SK-N-SH (cell line): Measurements from ENCODE around the gene IFT172. TPM values are rescaled to one million over a fixed set of nuclear protein-coding genes. Genes with fewer than 3 reads are reported as not detected.

Experiments used
- CTCF ChIA-PET: fragments of 300-600, 350-600 bp; formaldehyde crosslinking; extraction: SDS; loops from one replicate; lab custom pipeline; 2021; lab: Yijun Ruan, JAX
- POLR2A ChIA-PET: fragments of 350-600 bp; sonication (Branson Sonifier 250); formaldehyde crosslinking; extraction: SDS; loops from one replicate; lab custom pipeline; 2020; ENCODE audit warnings: antibody characterized with exemption, inconsistent platforms; lab: Yijun Ruan, JAX
- DNase-seq: peaks from one replicate; pipeline ENCODE4 v3.0.0; 2012
- H2AFZ ChIP-seq: fragments of 200-600 bp; sonication (generic); 2 replicates; pipeline ENCODE4 v1.8.1; 2016; ENCODE audit warnings: antibody characterized with exemption, mild to moderate bottlenecking, low read depth
- H3F3A ChIP-seq: fragments of 200-600 bp; sonication (generic); replicated peaks from 2 replicates; pipeline ENCODE3; 2016; ENCODE audit warnings: antibody characterized with exemption, mild to moderate bottlenecking; ENCODE audit not compliant: insufficient read depth
- H3K27ac ChIP-seq, 2 experiments: fragments of 200-500 bp in 1 of 2; fragments of 200-600 bp in 1 of 2; sonication (Bioruptor generic) in 1 of 2; sonication (generic), shearing (Covaris generic) in 1 of 2; 2 replicates each; pipeline versions ENCODE4 v1.5.1 to v1.6.1; 2014 to 2016; ENCODE audit warnings: low read depth in 2 of 2, inconsistent platforms in 1 of 2, low read length in 1 of 2, mild to moderate bottlenecking in 1 of 2, mixed read lengths in 1 of 2
- H3K27me3 ChIP-seq: fragments of 200-600 bp; sonication (generic), shearing (Covaris generic); 2 replicates; pipeline ENCODE4 v1.6.1; 2016; ENCODE audit warnings: mixed run types; ENCODE audit not compliant: insufficient read depth
- H3K36me3 ChIP-seq, 2 experiments: fragments of 200-500 bp in 1 of 2; fragments of 200-600 bp in 1 of 2; sonication (Bioruptor generic) in 1 of 2; sonication (generic) in 1 of 2; replicated peaks in 1 of 2; 2 replicates each; pipeline versions ENCODE3 to v1.5.1; 2014 to 2016; ENCODE audit warnings: low read length in 1 of 2, mild to moderate bottlenecking in 1 of 2; ENCODE audit not compliant: insufficient read depth in 2 of 2, control insufficient read depth in 1 of 2
- H3K4me1 ChIP-seq, 2 experiments: fragments of 200-500 bp in 1 of 2; fragments of 200-600 bp in 1 of 2; sonication (Bioruptor generic) in 1 of 2; sonication (generic), shearing (Covaris generic) in 1 of 2; 2 replicates each; pipeline versions ENCODE4 v1.5.1 to v1.6.1; 2014 to 2016; ENCODE audit warnings: low read depth in 1 of 2, low read length in 1 of 2, mixed run types in 1 of 2; ENCODE audit not compliant: insufficient read depth in 2 of 2, control insufficient read depth in 1 of 2
- H3K4me2 ChIP-seq: fragments of 200-600 bp; sonication (generic), shearing (Covaris generic); 2 replicates; pipeline ENCODE4 v1.6.1; 2017; ENCODE audit warnings: mixed run types
- H3K4me3 ChIP-seq, 2 experiments: fragments of 200-500 bp in 1 of 2; fragments of 200-600 bp in 1 of 2; sonication (Bioruptor generic) in 1 of 2; sonication (generic), shearing (Covaris generic) in 1 of 2; 2 replicates each; pipeline versions ENCODE4 v1.5.1 to v1.8.1; 2014 to 2016; ENCODE audit warnings: low read depth in 2 of 2, inconsistent platforms in 1 of 2, low read length in 1 of 2, mild to moderate bottlenecking in 1 of 2, mixed read lengths in 1 of 2, moderate library complexity in 1 of 2
- H3K79me2 ChIP-seq: fragments of 200-600 bp; sonication (generic); 2 replicates; pipeline ENCODE4 v1.8.1; 2017; ENCODE audit warnings: mild to moderate bottlenecking; ENCODE audit not compliant: insufficient read depth
- H3K9ac ChIP-seq: fragments of 200-600 bp; sonication (generic); 2 replicates; pipeline ENCODE4 v1.6.1; 2017; ENCODE audit warnings: mixed run types
- H3K9me2 ChIP-seq: fragments of 200-600 bp; sonication (generic); 2 replicates; pipeline ENCODE4 v1.6.1; 2017; ENCODE audit warnings: mixed run types
- H3K9me3 ChIP-seq: fragments of 200-600 bp; sonication (generic); 2 replicates; pipeline ENCODE4 v1.6.1; 2017; ENCODE audit warnings: mixed run types, mild to moderate bottlenecking, moderate library complexity
- H4K20me1 ChIP-seq: fragments of 200-600 bp; sonication (generic); 2 replicates; pipeline ENCODE4 v1.6.1; 2017; ENCODE audit warnings: mild to moderate bottlenecking, mixed run types; ENCODE audit not compliant: insufficient read depth
- ELF1 ChIP-seq: IDR thresholded peaks from 2 replicates; pipeline ENCODE4 v1.4.0; 2012
- EP300 ChIP-seq, 2 experiments: IDR thresholded peaks; 2 replicates each; pipeline versions ENCODE4 v1.4.0 to v1.6.1; 2012; ENCODE audit warnings: borderline replicate concordance in 1 of 2, low read depth in 1 of 2, low read length in 1 of 2
- EZH2phosphoT487 ChIP-seq: fragments of 200-600 bp; sonication (generic); IDR thresholded peaks from 2 replicates; pipeline ENCODE4 v1.6.1; 2017; ENCODE audit warnings: low read depth, mixed run types, mild to moderate bottlenecking, antibody characterized with exemption, moderate library complexity, borderline replicate concordance
- FOXJ3 ChIP-seq: sonication (generic); formaldehyde crosslinking; IDR thresholded peaks from 2 replicates; pipeline ENCODE4 v1.5.1; 2020; ENCODE audit warnings: mild to moderate bottlenecking, missing genetic modification reagents
- FOXM1 ChIP-seq: IDR thresholded peaks from 2 replicates; pipeline ENCODE4 v1.4.0; 2012; ENCODE audit warnings: low read depth, mild to moderate bottlenecking
- GATA2 ChIP-seq: sonication (generic); formaldehyde crosslinking; IDR thresholded peaks from 2 replicates; pipeline ENCODE4 v1.5.0; 2020; ENCODE audit warnings: mild to moderate bottlenecking, missing genetic modification reagents
- NRF1 ChIP-seq: IDR thresholded peaks from 2 replicates; pipeline ENCODE4 v1.6.1; 2012; ENCODE audit warnings: low read depth, mild to moderate bottlenecking, low read length
- POLR2AphosphoS5 ChIP-seq: IDR thresholded peaks from 2 replicates; pipeline ENCODE4 v1.6.1; 2012; ENCODE audit warnings: low read depth, low read length
- RAD21 ChIP-seq: IDR thresholded peaks from 2 replicates; pipeline ENCODE4 v1.6.1; 2012; ENCODE audit warnings: mild to moderate bottlenecking, low read length
- RCOR1 ChIP-seq: fragments of 150-350 bp; IDR thresholded peaks from 2 replicates; pipeline ENCODE4 v1.6.1; 2017; ENCODE audit warnings: antibody characterized with exemption, low read length
- RXRA ChIP-seq: IDR thresholded peaks from 2 replicates; pipeline ENCODE4 v1.4.0; 2012; ENCODE audit warnings: low read depth, mild to moderate bottlenecking, borderline replicate concordance
- SMC3 ChIP-seq: IDR thresholded peaks from 2 replicates; pipeline ENCODE4 v1.6.1; 2012; ENCODE audit warnings: low read depth, low read length, improper control_type of control experiment
- TEAD4 ChIP-seq: IDR thresholded peaks from 2 replicates; pipeline ENCODE4 v1.4.0; 2012; ENCODE audit warnings: mild to moderate bottlenecking, borderline replicate concordance; ENCODE audit not compliant: insufficient read depth
- YY1 ChIP-seq: IDR thresholded peaks from 2 replicates; pipeline ENCODE4 v1.4.0; 2012; ENCODE audit warnings: low read depth, mild to moderate bottlenecking
- WGBS: methylation state at CpG from one replicate; pipeline ENCODE4 v1.1.6; 2017; ENCODE audit warnings: low lambda C conversion rate; 5-methylcytosine and 5-hydroxymethylcytosine counted together
- polyA plus RNA-seq, 3 experiments: library from polyadenylated mRNA; depleted of rRNA; stranded (reverse); fragments of >200 nt; gene quantifications; 2 replicates each; pipeline ENCODE4 v1.2.3, GENCODE V29; 2012
- TF ChIP-seq, protein P1 (sequence below): fragments of 150-350 bp; IDR thresholded peaks from 2 replicates; pipeline ENCODE4 v1.6.1; 2016; ENCODE audit warnings: mild to moderate bottlenecking, low read depth, low read length
- TF ChIP-seq, protein P2 (sequence below): IDR thresholded peaks from 2 replicates; pipeline ENCODE4 v1.4.0; 2012; ENCODE audit warnings: low read depth
- TF ChIP-seq, protein P3 (sequence below): IDR thresholded peaks from 2 replicates; pipeline ENCODE4 v1.4.0; 2012; ENCODE audit warnings: low read depth, borderline replicate concordance
- TF ChIP-seq, protein P4 (sequence below): IDR thresholded peaks from 2 replicates; pipeline ENCODE4 v1.6.1; 2012; ENCODE audit warnings: mild to moderate bottlenecking, low read depth, low read length, moderate library complexity
- TF ChIP-seq, protein P5 (sequence below): IDR thresholded peaks from 2 replicates; pipeline ENCODE4 v1.4.0; 2012; ENCODE audit warnings: low read depth, borderline replicate concordance

IFT172 gene
- polyA plus RNA-seq, 1 of the 3 experiments (the other 2 are of a cell fraction): 31.3 TPM

DNA sequence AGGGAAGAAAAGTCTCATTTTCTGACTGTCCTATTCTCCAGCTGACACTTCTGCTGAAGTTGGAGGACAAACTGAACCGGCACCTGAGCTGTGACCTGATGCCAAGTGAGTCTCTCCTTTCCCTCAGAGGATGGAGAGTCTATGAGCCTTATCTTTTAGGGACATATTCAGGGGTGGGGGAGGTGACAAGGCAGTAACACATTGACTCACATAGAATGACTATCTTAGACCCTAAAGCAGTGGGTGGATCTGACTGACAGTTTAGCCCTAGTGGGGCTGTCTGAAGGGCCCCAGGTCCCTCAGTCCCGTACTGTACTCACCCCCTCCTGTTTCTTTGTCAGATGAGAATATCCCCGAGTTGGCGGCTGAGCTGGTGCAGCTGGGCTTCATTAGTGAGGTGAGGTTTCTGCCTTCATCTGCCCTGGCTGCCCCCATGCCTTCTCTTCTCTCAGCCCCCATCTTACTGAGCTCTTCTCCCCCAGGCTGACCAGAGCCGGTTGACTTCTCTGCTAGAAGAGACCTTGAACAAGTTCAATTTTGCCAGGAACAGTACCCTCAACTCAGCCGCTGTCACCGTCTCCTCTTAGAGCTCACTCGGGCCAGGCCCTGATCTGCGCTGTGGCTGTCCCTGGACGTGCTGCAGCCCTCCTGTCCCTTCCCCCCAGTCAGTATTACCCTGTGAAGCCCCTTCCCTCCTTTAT lies 48.2 kb downstream of the IFT172 start:
- no peaks in the 10 kb centered on the region for H3K79me2 ChIP-seq
- H3K27me3 ChIP-seq: no peaks in the 10 kb centered on the region
- no peak overlapping the region for H2AFZ ChIP-seq
- no peak overlapping the region for H3K4me3 ChIP-seq
- CTCF ChIA-PET: interaction anchor here (0.6 to 5.0 kb wide), 2 partner anchors 12 to 18 kb away, joined by 3 to 31 read pairs; partner anchors contain the start of gene NRBP1
- DNase-seq: no peak
- peaks cover 37 to 61% of the 10 kb centered on the region in 2 experiments for H3K36me3 ChIP-seq
- 85% methylated on average over 10 of the region's 10 CpGs for WGBS
- H3K4me2 ChIP-seq: no peak overlapping the region
- no peaks in the 10 kb centered on the region for H3K9me3 ChIP-seq
- TF ChIP-seq EP300 (IDR thresholded peaks at IDR 0.05; ENCODE audit: borderline replicate concordance in 1 of 2, low read depth in 1 of 2, low read length in 1 of 2) (no peak), GATA2 (CRISPR knock-in tag) (no peak), TEAD4 (no peak), EZH2phosphoT487 (no peak), POLR2AphosphoS5 (no peak), RCOR1 (no peak), FOXM1 (no peak), NRF1 (no peak), FOXJ3 (no peak)
- TF ChIP-seq, protein P1, sequence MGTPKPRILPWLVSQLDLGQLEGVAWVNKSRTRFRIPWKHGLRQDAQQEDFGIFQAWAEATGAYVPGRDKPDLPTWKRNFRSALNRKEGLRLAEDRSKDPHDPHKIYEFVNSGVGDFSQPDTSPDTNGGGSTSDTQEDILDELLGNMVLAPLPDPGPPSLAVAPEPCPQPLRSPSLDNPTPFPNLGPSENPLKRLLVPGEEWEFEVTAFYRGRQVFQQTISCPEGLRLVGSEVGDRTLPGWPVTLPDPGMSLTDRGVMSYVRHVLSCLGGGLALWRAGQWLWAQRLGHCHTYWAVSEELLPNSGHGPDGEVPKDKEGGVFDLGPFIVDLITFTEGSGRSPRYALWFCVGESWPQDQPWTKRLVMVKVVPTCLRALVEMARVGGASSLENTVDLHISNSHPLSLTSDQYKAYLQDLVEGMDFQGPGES: no peak
- TF ChIP-seq, protein P2, sequence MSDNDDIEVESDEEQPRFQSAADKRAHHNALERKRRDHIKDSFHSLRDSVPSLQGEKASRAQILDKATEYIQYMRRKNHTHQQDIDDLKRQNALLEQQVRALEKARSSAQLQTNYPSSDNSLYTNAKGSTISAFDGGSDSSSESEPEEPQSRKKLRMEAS: no peak
- TF ChIP-seq, protein P3, sequence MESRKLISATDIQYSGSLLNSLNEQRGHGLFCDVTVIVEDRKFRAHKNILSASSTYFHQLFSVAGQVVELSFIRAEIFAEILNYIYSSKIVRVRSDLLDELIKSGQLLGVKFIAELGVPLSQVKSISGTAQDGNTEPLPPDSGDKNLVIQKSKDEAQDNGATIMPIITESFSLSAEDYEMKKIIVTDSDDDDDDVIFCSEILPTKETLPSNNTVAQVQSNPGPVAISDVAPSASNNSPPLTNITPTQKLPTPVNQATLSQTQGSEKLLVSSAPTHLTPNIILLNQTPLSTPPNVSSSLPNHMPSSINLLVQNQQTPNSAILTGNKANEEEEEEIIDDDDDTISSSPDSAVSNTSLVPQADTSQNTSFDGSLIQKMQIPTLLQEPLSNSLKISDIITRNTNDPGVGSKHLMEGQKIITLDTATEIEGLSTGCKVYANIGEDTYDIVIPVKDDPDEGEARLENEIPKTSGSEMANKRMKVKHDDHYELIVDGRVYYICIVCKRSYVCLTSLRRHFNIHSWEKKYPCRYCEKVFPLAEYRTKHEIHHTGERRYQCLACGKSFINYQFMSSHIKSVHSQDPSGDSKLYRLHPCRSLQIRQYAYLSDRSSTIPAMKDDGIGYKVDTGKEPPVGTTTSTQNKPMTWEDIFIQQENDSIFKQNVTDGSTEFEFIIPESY: no peak
- H3K4me1 ChIP-seq: no peaks in the 10 kb centered on the region
- no peak overlapping the region for H3K9ac ChIP-seq
- H3K9me2 ChIP-seq: no peaks in the 10 kb centered on the region
- H3F3A ChIP-seq: peaks cover 13% of the 10 kb centered on the region
- POLR2A ChIA-PET: interaction anchor here (1.4 kb wide), 1 partner anchor 10 kb away, joined by 3 read pairs; no protein-coding TSS in a partner anchor
- H3K27ac ChIP-seq: no peak overlapping the region; a peak in 1 of 4 replicates
- no peaks in the 10 kb centered on the region for H4K20me1 ChIP-seq

DNA sequence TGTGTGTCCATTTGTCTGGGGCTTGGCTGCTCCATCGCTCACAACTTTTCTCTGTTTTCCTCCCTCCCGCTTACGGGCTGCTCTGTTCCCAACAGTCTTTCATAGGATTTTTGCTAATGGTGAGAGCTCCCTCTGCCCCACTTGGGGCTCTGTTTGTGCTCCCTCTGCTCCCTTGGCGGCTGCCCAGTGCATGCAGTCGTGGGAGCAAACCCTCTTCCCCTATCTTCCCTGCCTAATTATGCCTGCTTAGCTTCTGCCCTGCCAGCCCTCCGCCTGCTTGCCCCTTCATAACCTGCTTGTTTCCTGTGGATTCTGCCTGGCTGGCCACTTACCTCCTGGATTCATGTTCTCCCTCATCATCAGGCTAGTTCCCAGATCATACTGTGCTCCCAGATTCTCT lies 53.9 kb downstream of the IFT172 start:
- CTCF ChIA-PET: interaction anchor here (1.4 kb wide), 1 partner anchor 41 kb away, joined by 4 read pairs; no protein-coding TSS in a partner anchor
- H2AFZ ChIP-seq: no peak overlapping the region
- H3K79me2 ChIP-seq: peaks cover 44% of the 10 kb centered on the region
- H3K27me3 ChIP-seq: no peaks in the 10 kb centered on the region
- no peak for DNase-seq
- H3K9me3 ChIP-seq: no peaks in the 10 kb centered on the region
- no peak overlapping the region for H3K9ac ChIP-seq
- H4K20me1 ChIP-seq: peaks cover 30% of the 10 kb centered on the region
- peaks cover 13% of the 10 kb centered on the region for H3F3A ChIP-seq
- POLR2A ChIA-PET: interaction anchor here (1.1 kb wide), 1 partner anchor 26 kb away, joined by 3 read pairs; the partner anchor contains the start of gene PPM1G
- H3K4me2 ChIP-seq: no peak overlapping the region
- no peak overlapping the region for H3K27ac ChIP-seq
- H3K4me3 ChIP-seq: no peak overlapping the region
- peaks cover 2 to 3% of the 10 kb centered on the region in 2 experiments; a peak in 1 of 4 replicates for H3K4me1 ChIP-seq
- 98% methylated on average over 6 of the region's 6 CpGs for WGBS
- H3K36me3 ChIP-seq: peaks cover 64 to 69% of the 10 kb centered on the region in 2 experiments
- H3K9me2 ChIP-seq: no peaks in the 10 kb centered on the region
- TF ChIP-seq RXRA (no peak), SMC3 (no peak), RAD21 (no peak), TEAD4 (no peak), YY1 (no peak), ELF1 (no peak)
- TF ChIP-seq, protein P4, sequence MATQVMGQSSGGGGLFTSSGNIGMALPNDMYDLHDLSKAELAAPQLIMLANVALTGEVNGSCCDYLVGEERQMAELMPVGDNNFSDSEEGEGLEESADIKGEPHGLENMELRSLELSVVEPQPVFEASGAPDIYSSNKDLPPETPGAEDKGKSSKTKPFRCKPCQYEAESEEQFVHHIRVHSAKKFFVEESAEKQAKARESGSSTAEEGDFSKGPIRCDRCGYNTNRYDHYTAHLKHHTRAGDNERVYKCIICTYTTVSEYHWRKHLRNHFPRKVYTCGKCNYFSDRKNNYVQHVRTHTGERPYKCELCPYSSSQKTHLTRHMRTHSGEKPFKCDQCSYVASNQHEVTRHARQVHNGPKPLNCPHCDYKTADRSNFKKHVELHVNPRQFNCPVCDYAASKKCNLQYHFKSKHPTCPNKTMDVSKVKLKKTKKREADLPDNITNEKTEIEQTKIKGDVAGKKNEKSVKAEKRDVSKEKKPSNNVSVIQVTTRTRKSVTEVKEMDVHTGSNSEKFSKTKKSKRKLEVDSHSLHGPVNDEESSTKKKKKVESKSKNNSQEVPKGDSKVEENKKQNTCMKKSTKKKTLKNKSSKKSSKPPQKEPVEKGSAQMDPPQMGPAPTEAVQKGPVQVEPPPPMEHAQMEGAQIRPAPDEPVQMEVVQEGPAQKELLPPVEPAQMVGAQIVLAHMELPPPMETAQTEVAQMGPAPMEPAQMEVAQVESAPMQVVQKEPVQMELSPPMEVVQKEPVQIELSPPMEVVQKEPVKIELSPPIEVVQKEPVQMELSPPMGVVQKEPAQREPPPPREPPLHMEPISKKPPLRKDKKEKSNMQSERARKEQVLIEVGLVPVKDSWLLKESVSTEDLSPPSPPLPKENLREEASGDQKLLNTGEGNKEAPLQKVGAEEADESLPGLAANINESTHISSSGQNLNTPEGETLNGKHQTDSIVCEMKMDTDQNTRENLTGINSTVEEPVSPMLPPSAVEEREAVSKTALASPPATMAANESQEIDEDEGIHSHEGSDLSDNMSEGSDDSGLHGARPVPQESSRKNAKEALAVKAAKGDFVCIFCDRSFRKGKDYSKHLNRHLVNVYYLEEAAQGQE: no peak
- TF ChIP-seq, protein P2: no peak
- TF ChIP-seq, protein P5, sequence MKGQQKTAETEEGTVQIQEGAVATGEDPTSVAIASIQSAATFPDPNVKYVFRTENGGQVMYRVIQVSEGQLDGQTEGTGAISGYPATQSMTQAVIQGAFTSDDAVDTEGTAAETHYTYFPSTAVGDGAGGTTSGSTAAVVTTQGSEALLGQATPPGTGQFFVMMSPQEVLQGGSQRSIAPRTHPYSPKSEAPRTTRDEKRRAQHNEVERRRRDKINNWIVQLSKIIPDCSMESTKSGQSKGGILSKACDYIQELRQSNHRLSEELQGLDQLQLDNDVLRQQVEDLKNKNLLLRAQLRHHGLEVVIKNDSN: no peak
